ENCODE data around the gene FDCSP. TPM values are rescaled to one million over a fixed set of nuclear protein-coding genes. Genes with fewer than 3 reads are reported as not detected.

The FDCSP gene
- not detected for polyA plus RNA-seq (2012; ENCODE audit: insufficient read depth, insufficient read length, low read depth)

GRCh38 chr4:70225824-70226223 lies at the start of gene FDCSP:
FDCSP (plus strand) TSS chr4:70226124; CDS start chr4:70231195, 5,071 bp downstream.
- Histone ChIP-seq H3K4me3 (ENCODE audit: low read depth, low read length) (no peak within 1 kb of the TSS), H3K9me3 (no peaks in the 10 kb centered on the region), H3K27me3 (no peaks in the 10 kb centered on the region), H3K4me1 (no peaks in the 10 kb centered on the region), H3K36me3 (no peaks in the 10 kb centered on the region)
- no peak for DNase-seq
- TF ChIP-seq CTCF (IDR thresholded peaks at IDR 0.05; ENCODE audit: low read depth, low read length) = no peak

- H3K4me3 ChIP-seq (ENCODE audit: low read depth, low read length) = no peak overlapping the region
- H3K27me3 ChIP-seq = no peaks in the 10 kb centered on the region
- DNase-seq = no peak
- no peaks in the 10 kb centered on the region for H3K9me3 ChIP-seq
- TF ChIP-seq CTCF (IDR thresholded peaks at IDR 0.05; ENCODE audit: low read depth, low read length) = no peak
- no peaks in the 10 kb centered on the region for H3K4me1 ChIP-seq
- H3K36me3 ChIP-seq = no peaks in the 10 kb centered on the region
Observed at GRCh38 chr4:70177090-70177489, 48.8 kb upstream of the FDCSP start.

- no peak for TF ChIP-seq CTCF (IDR thresholded peaks at IDR 0.05; ENCODE audit: low read depth, low read length)
Observed at GRCh38 chr4:70178075-70178660, 47.8 kb upstream of the FDCSP start.

GRCh38 chr4:70179811-70180210 lies 46.1 kb upstream of the FDCSP start:
- Histone ChIP-seq H3K27me3 (no peaks in the 10 kb centered on the region), H3K4me1 (0 out of 2 replicates have a peak, but pooled peaks cover 7% of the 10 kb centered on the region), H3K4me3 (ENCODE audit: low read depth, low read length) (no peak overlapping the region), H3K9me3 (no peaks in the 10 kb centered on the region), H3K36me3 (no peaks in the 10 kb centered on the region)
- TF ChIP-seq CTCF (IDR thresholded peaks at IDR 0.05; ENCODE audit: low read depth, low read length) = no peak
- no peak for DNase-seq

More at GRCh38 chr4:70178075-70178660, 47.8 kb upstream of the FDCSP start:
- Histone ChIP-seq H3K27me3 (no peaks in the 10 kb centered on the region), H3K36me3 (no peaks in the 10 kb centered on the region), H3K9me3 (no peaks in the 10 kb centered on the region), H3K4me3 (ENCODE audit: low read depth, low read length) (no peak overlapping the region), H3K4me1 (0 out of 2 replicates have a peak, but pooled peaks cover 5% of the 10 kb centered on the region)
- DNase-seq = no peak

GRCh38 chr4:70181864-70182263 lies 44.1 kb upstream of the FDCSP start:
- no peaks in the 10 kb centered on the region for H3K36me3 ChIP-seq
- H3K4me3 ChIP-seq (ENCODE audit: low read depth, low read length) = no peak overlapping the region
- TF ChIP-seq CTCF (IDR thresholded peaks at IDR 0.05; ENCODE audit: low read depth, low read length) = no peak
- DNase-seq = no peak
- peaks cover 7% of the 10 kb centered on the region; the same call in 1 of the 2 replicates for H3K4me1 ChIP-seq
- no peaks in the 10 kb centered on the region for H3K9me3 ChIP-seq
- H3K27me3 ChIP-seq = no peaks in the 10 kb centered on the region

GRCh38 chr4:70182517-70183167 lies 43.3 kb upstream of the FDCSP start:
- DNase-seq = no peak
- no peaks in the 10 kb centered on the region for H3K27me3 ChIP-seq
- H3K4me1 ChIP-seq = peaks cover 7% of the 10 kb centered on the region; the same call in 1 of the 2 replicates
- no peaks in the 10 kb centered on the region for H3K36me3 ChIP-seq
- H3K9me3 ChIP-seq = no peaks in the 10 kb centered on the region
- no peak for TF ChIP-seq CTCF (IDR thresholded peaks at IDR 0.05; ENCODE audit: low read depth, low read length)
- no peak overlapping the region for H3K4me3 ChIP-seq (ENCODE audit: low read depth, low read length)

All from BE2C (cell line).